Measurements from ENCODE around the gene COL18A1.

Gene COL18A1

DNA sequence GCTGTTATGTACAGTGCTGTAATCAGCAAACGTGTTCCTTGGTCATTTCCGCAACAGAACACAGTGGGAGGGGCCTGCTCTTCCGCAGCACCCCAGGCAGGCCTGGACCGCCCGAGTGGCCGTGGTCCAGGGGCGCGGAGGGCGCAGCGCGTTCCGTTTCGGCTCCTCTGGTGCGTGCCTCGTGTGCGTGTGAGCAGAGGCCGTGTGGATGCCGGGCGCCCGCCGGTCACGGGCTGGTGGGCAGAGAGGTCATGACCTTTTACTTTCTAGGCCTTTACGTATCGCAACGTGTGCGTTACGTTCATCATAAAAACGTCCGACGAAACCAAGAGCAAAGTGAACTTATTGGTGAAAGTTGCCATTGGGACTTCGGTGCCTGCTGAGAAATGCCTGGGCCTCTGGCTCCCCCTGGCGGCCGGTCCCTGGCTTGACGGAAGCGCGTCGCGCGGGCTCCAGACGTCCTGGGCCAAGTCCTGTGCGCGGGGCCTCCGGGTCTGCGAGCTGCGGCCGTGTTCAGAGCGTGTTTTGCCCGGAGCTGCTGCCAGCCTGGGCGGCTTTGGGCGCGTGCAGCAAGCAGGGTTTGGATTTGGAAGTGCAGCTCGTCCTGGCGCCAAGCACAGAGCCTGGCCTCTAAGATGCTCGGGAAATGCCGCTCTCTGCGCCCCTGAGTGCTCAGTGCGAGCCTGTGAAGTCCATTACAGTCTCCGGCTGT is 34.4 kb downstream of the COL18A1 start:
- Histone ChIP-seq H2AFZ (ENCODE audit: low read depth, low read length) (no peak overlapping the region), H3K27ac (ENCODE audit: low read length) (no peak overlapping the region), H3K9me3 (ENCODE audit: insufficient read depth, low read length, severe bottlenecking) (no peaks in the 10 kb centered on the region), H3K36me3 (ENCODE audit: insufficient read depth, low read length) (no peaks in the 10 kb centered on the region), H3K9ac (ENCODE audit: low read depth, low read length) (no peak overlapping the region), H3K4me1 (ENCODE audit: insufficient read depth, low read length) (peaks cover 4% of the 10 kb centered on the region), H3K4me3 (ENCODE audit: low read depth in 1 of 2, low read length in 2 of 2) (no peak overlapping the region), H3K4me2 (ENCODE audit: insufficient read depth, low read length) (no peak overlapping the region; the same call in 1 of the 2 replicates), H4K20me1 (ENCODE audit: insufficient read depth, low read length) (peaks cover 9% of the 10 kb centered on the region; the same call in 1 of the 2 replicates), H3K79me2 (ENCODE audit: insufficient read depth, low read length) (no peaks in the 10 kb centered on the region), H3K27me3 (ENCODE audit: insufficient read depth, low read length, poor library complexity) (no peaks in the 10 kb centered on the region)
- peak; percentile 80 for DNase-seq
- peak; percentile 95 for ATAC-seq (ENCODE audit: insufficient read depth, low read depth)
- TF ChIP-seq CTCF (IDR thresholded peaks at IDR 0.05; ENCODE audit: borderline replicate concordance, extremely low read depth, low read length, poor library complexity, severe bottlenecking) (peak; percentile 93), EZH2 (IDR thresholded peaks at IDR 0.05; ENCODE audit: borderline replicate concordance, low read depth, low read length, severe bottlenecking) (no peak)

- Histone ChIP-seq H3K9me3 (ENCODE audit: insufficient read depth, low read length, severe bottlenecking) (no peaks in the 10 kb centered on the region), H2AFZ (ENCODE audit: low read depth, low read length) (no peak overlapping the region), H4K20me1 (ENCODE audit: insufficient read depth, low read length) (peaks cover 9% of the 10 kb centered on the region; the same call in 1 of the 2 replicates), H3K4me2 (ENCODE audit: insufficient read depth, low read length) (no peak overlapping the region), H3K36me3 (ENCODE audit: insufficient read depth, low read length) (no peaks in the 10 kb centered on the region), H3K4me3 (ENCODE audit: low read depth in 1 of 2, low read length in 2 of 2) (no peak overlapping the region), H3K79me2 (ENCODE audit: insufficient read depth, low read length) (no peaks in the 10 kb centered on the region), H3K4me1 (ENCODE audit: insufficient read depth, low read length) (peaks cover 4% of the 10 kb centered on the region), H3K27ac (ENCODE audit: low read length) (no peak overlapping the region), H3K9ac (ENCODE audit: low read depth, low read length) (no peak overlapping the region), H3K27me3 (ENCODE audit: insufficient read depth, low read length, poor library complexity) (no peaks in the 10 kb centered on the region)
- ATAC-seq (ENCODE audit: insufficient read depth, low read depth) (no peak), DNase-seq (no peak)
- TF ChIP-seq CTCF (IDR thresholded peaks at IDR 0.05; ENCODE audit: borderline replicate concordance, extremely low read depth, low read length, poor library complexity, severe bottlenecking) (no peak), EZH2 (IDR thresholded peaks at IDR 0.05; ENCODE audit: borderline replicate concordance, low read depth, low read length, severe bottlenecking) (no peak)
Measured at GRCh38 chr21:45439901-45440461, 35.0 kb downstream of the COL18A1 start.

- no peak for TF ChIP-seq EZH2 (IDR thresholded peaks at IDR 0.05; ENCODE audit: borderline replicate concordance, low read depth, low read length, severe bottlenecking)
- Histone ChIP-seq H3K4me3 (ENCODE audit: low read depth in 1 of 2, low read length in 2 of 2) (no peak overlapping the region), H3K27ac (ENCODE audit: low read length) (no peak overlapping the region), H3K9me3 (ENCODE audit: insufficient read depth, low read length, severe bottlenecking) (no peaks in the 10 kb centered on the region), H3K79me2 (ENCODE audit: insufficient read depth, low read length) (no peaks in the 10 kb centered on the region), H3K36me3 (ENCODE audit: insufficient read depth, low read length) (no peaks in the 10 kb centered on the region), H3K4me1 (ENCODE audit: insufficient read depth, low read length) (peaks cover 4% of the 10 kb centered on the region), H3K4me2 (ENCODE audit: insufficient read depth, low read length) (no peak overlapping the region), H2AFZ (ENCODE audit: low read depth, low read length) (no peak overlapping the region), H3K9ac (ENCODE audit: low read depth, low read length) (no peak overlapping the region), H4K20me1 (ENCODE audit: insufficient read depth, low read length) (peaks cover 9% of the 10 kb centered on the region; the same call in 1 of the 2 replicates), H3K27me3 (ENCODE audit: insufficient read depth, low read length, poor library complexity) (no peaks in the 10 kb centered on the region)
- DNase-seq (no peak), ATAC-seq (ENCODE audit: insufficient read depth, low read depth) (no peak)
Measured at GRCh38 chr21:45440736-45441350, 35.9 kb downstream of the COL18A1 start.
